ENCODE data around the gene EVC2. TPM values are rescaled to one million over a fixed set of nuclear protein-coding genes. Genes with fewer than 3 reads are reported as not detected.

Gene EVC2
- polyA plus RNA-seq, 1 donor from 2014 or later: 0.27 TPM

GRCh38 chr4:5722328-5722727 is 14.0 kb upstream of the EVC2 start:
- Histone ChIP-seq H4K20me1 (ENCODE audit: insufficient read depth) (no peaks in the 10 kb centered on the region), H3K27ac (ENCODE audit: low read length) (no peak overlapping the region), H3K9me2 (ENCODE audit: insufficient read depth, low read length) (no peaks in the 10 kb centered on the region), H3K9me3 (ENCODE audit: low read length) (no peaks in the 10 kb centered on the region), H2AFZ (ENCODE audit: low read depth, low read length) (no peak overlapping the region), H3K36me3 (ENCODE audit: insufficient read depth, low read length) (no peaks in the 10 kb centered on the region), H3K4me2 (ENCODE audit: low read length) (no peak overlapping the region), H3K79me2 (replicated peaks; ENCODE audit: insufficient read depth, low read length) (no peaks in the 10 kb centered on the region), H3K9ac (ENCODE audit: low read length) (no peak overlapping the region), H3F3A (ENCODE audit: insufficient read depth, low read length, poor library complexity, severe bottlenecking) (no peaks in the 10 kb centered on the region), H3K27me3 (ENCODE audit: insufficient read depth, low read depth, low read length) (no peaks in the 10 kb centered on the region), H3K4me3 (ENCODE audit: low read length) (no peak overlapping the region)
- no peak for TF ChIP-seq EP300 (conservative IDR thresholded peaks at IDR 0.05; ENCODE audit: poor library complexity, severe bottlenecking)
- no peak for TF ChIP-seq POLR2AphosphoS5 (IDR thresholded peaks at IDR 0.05)
- no peak for TF ChIP-seq EZH2 (IDR thresholded peaks at IDR 0.05; ENCODE audit: borderline replicate concordance, insufficient read depth, low read length, poor library complexity, severe bottlenecking)
- TF ChIP-seq CTCF (IDR thresholded peaks at IDR 0.05; ENCODE audit: poor library complexity, severe bottlenecking): no peak
- no peak for TF ChIP-seq MXI1 (conservative IDR thresholded peaks at IDR 0.05; ENCODE audit: poor library complexity, severe bottlenecking)
- no peak for TF ChIP-seq SMC3 (conservative IDR thresholded peaks at IDR 0.05; ENCODE audit: poor library complexity)
- TF ChIP-seq REST (IDR thresholded peaks at IDR 0.05; ENCODE audit: borderline replicate concordance): no peak
- TF ChIP-seq TAF1 (IDR thresholded peaks at IDR 0.05; ENCODE audit: low read depth): no peak
- no peak for TF ChIP-seq RAD21 (conservative IDR thresholded peaks at IDR 0.05)

GRCh38 chr4:5721923-5722322 is 13.6 kb upstream of the EVC2 start:
- no peaks in the 10 kb centered on the region for H3K79me2 ChIP-seq (replicated peaks; ENCODE audit: insufficient read depth, low read length)
- no peak overlapping the region for H2AFZ ChIP-seq (ENCODE audit: low read depth, low read length)
- no peaks in the 10 kb centered on the region for H3K27me3 ChIP-seq (ENCODE audit: insufficient read depth, low read depth, low read length)
- H3F3A ChIP-seq (ENCODE audit: insufficient read depth, low read length, poor library complexity, severe bottlenecking): no peaks in the 10 kb centered on the region
- H3K27ac ChIP-seq (ENCODE audit: low read length): no peak overlapping the region
- no peaks in the 10 kb centered on the region for H3K36me3 ChIP-seq (ENCODE audit: insufficient read depth, low read length)
- H3K4me3 ChIP-seq (ENCODE audit: low read length): no peak overlapping the region
- no peak overlapping the region for H3K4me2 ChIP-seq (ENCODE audit: low read length)
- no peak overlapping the region for H3K9ac ChIP-seq (ENCODE audit: low read length)
- no peaks in the 10 kb centered on the region for H3K9me2 ChIP-seq (ENCODE audit: insufficient read depth, low read length)
- TF ChIP-seq REST (IDR thresholded peaks at IDR 0.05; ENCODE audit: borderline replicate concordance): no peak
- no peak for TF ChIP-seq EP300 (conservative IDR thresholded peaks at IDR 0.05; ENCODE audit: poor library complexity, severe bottlenecking)
- no peak for TF ChIP-seq POLR2AphosphoS5 (IDR thresholded peaks at IDR 0.05)
- TF ChIP-seq SMC3 (conservative IDR thresholded peaks at IDR 0.05; ENCODE audit: poor library complexity): no peak
- TF ChIP-seq TAF1 (IDR thresholded peaks at IDR 0.05; ENCODE audit: low read depth): no peak
- TF ChIP-seq EZH2 (IDR thresholded peaks at IDR 0.05; ENCODE audit: borderline replicate concordance, insufficient read depth, low read length, poor library complexity, severe bottlenecking): no peak
- TF ChIP-seq RAD21 (conservative IDR thresholded peaks at IDR 0.05): no peak
- TF ChIP-seq CTCF (IDR thresholded peaks at IDR 0.05; ENCODE audit: poor library complexity, severe bottlenecking): no peak
- TF ChIP-seq MXI1 (conservative IDR thresholded peaks at IDR 0.05; ENCODE audit: poor library complexity, severe bottlenecking): no peak
- no peaks in the 10 kb centered on the region for H4K20me1 ChIP-seq (ENCODE audit: insufficient read depth)
- no peaks in the 10 kb centered on the region for H3K9me3 ChIP-seq (ENCODE audit: low read length)
